ENCODE results near the gene SVIL.
"Not testable (repeated sequence)": the region's sequence is repeated elsewhere in the genome, so short reads cannot be mapped to it uniquely, and the experiment has no call there.

The SVIL gene

GRCh38 chr10:29648983-29649268 lies 14.2 kb upstream of the SVIL start:
- no peak for DNase-seq (ENCODE audit: low spot score)

GRCh38 chr10:29648114-29648982 lies 13.6 kb upstream of the SVIL start:
- DNase-seq (ENCODE audit: low spot score), result peak; percentile 30

GRCh38 chr10:29647478-29647877 lies 12.7 kb upstream of the SVIL start:
- DNase-seq (ENCODE audit: low spot score), result no peak

- DNase-seq (ENCODE audit: low spot score), result peak; percentile 13
Observed at GRCh38 chr10:29646960-29647461, 12.2 kb upstream of the SVIL start.

- peak; percentile 62 for DNase-seq (ENCODE audit: low spot score)
Observed at GRCh38 chr10:29646238-29646902, 11.6 kb upstream of the SVIL start.

GRCh38 chr10:29643771-29644501 lies 9.2 kb upstream of the SVIL start:
- DNase-seq (ENCODE audit: low spot score), result peak; percentile 57

- DNase-seq (ENCODE audit: low spot score), result peak; percentile 61
Observed at GRCh38 chr10:29642990-29643389, 8.2 kb upstream of the SVIL start.

GRCh38 chr10:29637537-29637936 lies 2.8 kb upstream of the SVIL start:
- no peak for DNase-seq (ENCODE audit: low spot score)

GRCh38 chr10:29636178-29636577 lies 1.4 kb upstream of the SVIL start:
- peak; percentile 51 for DNase-seq (ENCODE audit: low spot score)

- DNase-seq (ENCODE audit: low spot score), result no peak
Observed at GRCh38 chr10:29635711-29636144, 957 bp upstream of the SVIL start.

GRCh38 chr10:29634105-29634504 lies 666 bp downstream of the SVIL start:
- DNase-seq (ENCODE audit: low spot score), result no peak

GRCh38 chr10:29631049-29631339 lies 3.8 kb downstream of the SVIL start:
- DNase-seq (ENCODE audit: low spot score), result no peak

- no peak for DNase-seq (ENCODE audit: low spot score)
Observed at GRCh38 chr10:29630205-29631048, 4.3 kb downstream of the SVIL start.

- no peak for DNase-seq (ENCODE audit: low spot score)
Observed at GRCh38 chr10:29628912-29629526, 5.8 kb downstream of the SVIL start.

GRCh38 chr10:29628311-29628710 lies 6.5 kb downstream of the SVIL start:
- DNase-seq (ENCODE audit: low spot score), result no peak

- DNase-seq (ENCODE audit: low spot score), result peak; percentile 70
Observed at GRCh38 chr10:29627201-29628132, 7.3 kb downstream of the SVIL start.

GRCh38 chr10:29624357-29624756 lies 10.4 kb downstream of the SVIL start:
- DNase-seq (ENCODE audit: low spot score), result not testable (repeated sequence)

- no peak for DNase-seq (ENCODE audit: low spot score)
Observed at GRCh38 chr10:29623797-29624196, 11.0 kb downstream of the SVIL start.

- no peak for DNase-seq (ENCODE audit: low spot score)
Observed at GRCh38 chr10:29622382-29622922, 12.3 kb downstream of the SVIL start.

GRCh38 chr10:29621161-29621560 lies 13.6 kb downstream of the SVIL start:
- peak; percentile 68 for DNase-seq (ENCODE audit: low spot score)

Data from AG20443 (cell line).